HL-60 (cell line): ENCODE measurements around the gene SLIT1.

Source experiments
- SPI1 ChIP-seq: IDR thresholded peaks from 2 replicates; pipeline ENCODE4 v1.6.1; 2012; ENCODE audit warnings: low read depth, mild to moderate bottlenecking, borderline replicate concordance
- TF ChIP-seq, protein P1 (sequence below): IDR thresholded peaks from 2 replicates; pipeline ENCODE4 v1.6.1; 2012; ENCODE audit warnings: low read depth; ENCODE audit not compliant: insufficient replicate concordance
- TF ChIP-seq, protein P2 (sequence below): IDR thresholded peaks from one replicate; pipeline ENCODE4 v1.5.1; 2011; ENCODE audit warnings: low read length, control low read depth, inconsistent platforms; ENCODE audit not compliant: insufficient read depth

DNA sequence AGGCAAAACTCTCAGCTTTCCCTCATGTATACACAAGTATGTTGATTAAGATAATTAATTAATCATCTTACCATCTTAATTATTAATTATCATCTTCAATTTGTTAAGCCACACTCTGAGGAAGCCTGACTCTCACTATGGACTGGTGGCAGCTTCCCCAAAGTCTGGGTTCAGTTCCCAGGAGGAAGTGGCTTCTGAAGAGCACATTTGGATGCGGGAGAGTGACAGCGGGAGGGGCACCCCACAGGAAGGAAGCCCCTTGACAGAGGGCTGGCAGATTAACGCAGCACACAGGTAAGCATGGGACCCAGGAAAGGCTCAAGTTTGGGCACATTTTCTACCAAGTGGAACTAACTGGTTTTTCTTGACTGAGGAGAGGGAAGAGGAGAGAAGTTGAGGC lies 13.4 kb upstream of the SLIT1 start:
- TF ChIP-seq, protein P1, sequence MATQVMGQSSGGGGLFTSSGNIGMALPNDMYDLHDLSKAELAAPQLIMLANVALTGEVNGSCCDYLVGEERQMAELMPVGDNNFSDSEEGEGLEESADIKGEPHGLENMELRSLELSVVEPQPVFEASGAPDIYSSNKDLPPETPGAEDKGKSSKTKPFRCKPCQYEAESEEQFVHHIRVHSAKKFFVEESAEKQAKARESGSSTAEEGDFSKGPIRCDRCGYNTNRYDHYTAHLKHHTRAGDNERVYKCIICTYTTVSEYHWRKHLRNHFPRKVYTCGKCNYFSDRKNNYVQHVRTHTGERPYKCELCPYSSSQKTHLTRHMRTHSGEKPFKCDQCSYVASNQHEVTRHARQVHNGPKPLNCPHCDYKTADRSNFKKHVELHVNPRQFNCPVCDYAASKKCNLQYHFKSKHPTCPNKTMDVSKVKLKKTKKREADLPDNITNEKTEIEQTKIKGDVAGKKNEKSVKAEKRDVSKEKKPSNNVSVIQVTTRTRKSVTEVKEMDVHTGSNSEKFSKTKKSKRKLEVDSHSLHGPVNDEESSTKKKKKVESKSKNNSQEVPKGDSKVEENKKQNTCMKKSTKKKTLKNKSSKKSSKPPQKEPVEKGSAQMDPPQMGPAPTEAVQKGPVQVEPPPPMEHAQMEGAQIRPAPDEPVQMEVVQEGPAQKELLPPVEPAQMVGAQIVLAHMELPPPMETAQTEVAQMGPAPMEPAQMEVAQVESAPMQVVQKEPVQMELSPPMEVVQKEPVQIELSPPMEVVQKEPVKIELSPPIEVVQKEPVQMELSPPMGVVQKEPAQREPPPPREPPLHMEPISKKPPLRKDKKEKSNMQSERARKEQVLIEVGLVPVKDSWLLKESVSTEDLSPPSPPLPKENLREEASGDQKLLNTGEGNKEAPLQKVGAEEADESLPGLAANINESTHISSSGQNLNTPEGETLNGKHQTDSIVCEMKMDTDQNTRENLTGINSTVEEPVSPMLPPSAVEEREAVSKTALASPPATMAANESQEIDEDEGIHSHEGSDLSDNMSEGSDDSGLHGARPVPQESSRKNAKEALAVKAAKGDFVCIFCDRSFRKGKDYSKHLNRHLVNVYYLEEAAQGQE, result no peak
- TF ChIP-seq, protein P2, sequence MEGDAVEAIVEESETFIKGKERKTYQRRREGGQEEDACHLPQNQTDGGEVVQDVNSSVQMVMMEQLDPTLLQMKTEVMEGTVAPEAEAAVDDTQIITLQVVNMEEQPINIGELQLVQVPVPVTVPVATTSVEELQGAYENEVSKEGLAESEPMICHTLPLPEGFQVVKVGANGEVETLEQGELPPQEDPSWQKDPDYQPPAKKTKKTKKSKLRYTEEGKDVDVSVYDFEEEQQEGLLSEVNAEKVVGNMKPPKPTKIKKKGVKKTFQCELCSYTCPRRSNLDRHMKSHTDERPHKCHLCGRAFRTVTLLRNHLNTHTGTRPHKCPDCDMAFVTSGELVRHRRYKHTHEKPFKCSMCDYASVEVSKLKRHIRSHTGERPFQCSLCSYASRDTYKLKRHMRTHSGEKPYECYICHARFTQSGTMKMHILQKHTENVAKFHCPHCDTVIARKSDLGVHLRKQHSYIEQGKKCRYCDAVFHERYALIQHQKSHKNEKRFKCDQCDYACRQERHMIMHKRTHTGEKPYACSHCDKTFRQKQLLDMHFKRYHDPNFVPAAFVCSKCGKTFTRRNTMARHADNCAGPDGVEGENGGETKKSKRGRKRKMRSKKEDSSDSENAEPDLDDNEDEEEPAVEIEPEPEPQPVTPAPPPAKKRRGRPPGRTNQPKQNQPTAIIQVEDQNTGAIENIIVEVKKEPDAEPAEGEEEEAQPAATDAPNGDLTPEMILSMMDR, result no peak
- TF ChIP-seq SPI1, result peak; percentile 46; the same call in 1 of the 2 replicates
